ENCODE results near the gene ABHD17B. TPM values are rescaled to one million over a fixed set of nuclear protein-coding genes. Genes with fewer than 3 reads are reported as not detected.
"Not testable (repeated sequence)": the region's sequence is repeated elsewhere in the genome, so short reads cannot be mapped to it uniquely, and the experiment has no call there.

ABHD17B gene
- total RNA-seq, 4 donors from 2014 or later, result 11.5 to 67.2 (median 16.2) TPM

GRCh38 chr9:71904076-71904475 is 6.9 kb downstream of the ABHD17B start:
- intact Hi-C loops (cut with DNase I; ENCODE audit: low total_unique reads), result no loop called here
- H3K4me1 ChIP-seq, result no peaks in the 10 kb centered on the region
- H3K27ac ChIP-seq, result no peak overlapping the region
- no peak for DNase-seq
- TF ChIP-seq, protein P1, sequence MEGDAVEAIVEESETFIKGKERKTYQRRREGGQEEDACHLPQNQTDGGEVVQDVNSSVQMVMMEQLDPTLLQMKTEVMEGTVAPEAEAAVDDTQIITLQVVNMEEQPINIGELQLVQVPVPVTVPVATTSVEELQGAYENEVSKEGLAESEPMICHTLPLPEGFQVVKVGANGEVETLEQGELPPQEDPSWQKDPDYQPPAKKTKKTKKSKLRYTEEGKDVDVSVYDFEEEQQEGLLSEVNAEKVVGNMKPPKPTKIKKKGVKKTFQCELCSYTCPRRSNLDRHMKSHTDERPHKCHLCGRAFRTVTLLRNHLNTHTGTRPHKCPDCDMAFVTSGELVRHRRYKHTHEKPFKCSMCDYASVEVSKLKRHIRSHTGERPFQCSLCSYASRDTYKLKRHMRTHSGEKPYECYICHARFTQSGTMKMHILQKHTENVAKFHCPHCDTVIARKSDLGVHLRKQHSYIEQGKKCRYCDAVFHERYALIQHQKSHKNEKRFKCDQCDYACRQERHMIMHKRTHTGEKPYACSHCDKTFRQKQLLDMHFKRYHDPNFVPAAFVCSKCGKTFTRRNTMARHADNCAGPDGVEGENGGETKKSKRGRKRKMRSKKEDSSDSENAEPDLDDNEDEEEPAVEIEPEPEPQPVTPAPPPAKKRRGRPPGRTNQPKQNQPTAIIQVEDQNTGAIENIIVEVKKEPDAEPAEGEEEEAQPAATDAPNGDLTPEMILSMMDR (IDR thresholded peaks at IDR 0.05), result no peak
- no peak for TF ChIP-seq POLR2A (IDR thresholded peaks at IDR 0.05)
- H3K27me3 ChIP-seq, result no peaks in the 10 kb centered on the region
- H3K9me3 ChIP-seq, result no peaks in the 10 kb centered on the region
- H3K36me3 ChIP-seq, result no peaks in the 10 kb centered on the region
- no peak overlapping the region for H3K4me3 ChIP-seq

GRCh38 chr9:71901695-71902597 is 9.0 kb downstream of the ABHD17B start:
- Histone ChIP-seq H3K9me3 (no peaks in the 10 kb centered on the region), H3K4me1 (no peaks in the 10 kb centered on the region), H3K4me3 (no peak overlapping the region), H3K27me3 (no peaks in the 10 kb centered on the region), H3K36me3 (no peaks in the 10 kb centered on the region), H3K27ac (no peak overlapping the region)
- intact Hi-C loops (cut with DNase I; ENCODE audit: low total_unique reads), result no loop called here
- TF ChIP-seq, protein P1 (IDR thresholded peaks at IDR 0.05), result no peak
- no peak for TF ChIP-seq POLR2A (IDR thresholded peaks at IDR 0.05)
- no peak for DNase-seq

GRCh38 chr9:71898756-71899155 is 12.2 kb downstream of the ABHD17B start:
- H3K9me3 ChIP-seq; H3K4me1 ChIP-seq; intact Hi-C loops (cut with DNase I; ENCODE audit: low total_unique reads); DNase-seq; H3K27ac ChIP-seq; H3K4me3 ChIP-seq; H3K36me3 ChIP-seq; H3K27me3 ChIP-seq: not testable (repeated sequence)

DNA sequence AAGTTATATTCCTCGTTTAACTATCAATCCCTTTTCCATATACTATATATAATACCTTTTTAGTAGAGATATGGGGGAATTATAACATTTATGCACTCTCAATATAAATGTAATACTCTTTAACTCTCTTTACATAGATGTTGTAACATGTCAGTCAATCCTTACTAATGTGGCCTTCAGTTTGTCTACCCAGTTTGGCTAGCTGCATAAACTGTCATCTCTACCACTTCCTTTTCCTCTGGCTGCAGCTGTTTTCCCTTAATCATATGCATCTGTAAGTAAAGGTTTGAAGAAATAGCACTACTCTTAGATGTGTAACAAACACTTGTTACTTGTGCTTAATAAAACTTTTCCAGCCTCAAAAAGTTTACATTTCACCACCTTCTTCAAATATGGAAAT is 13.4 kb downstream of the ABHD17B start:
- H3K27me3 ChIP-seq, result no peaks in the 10 kb centered on the region
- TF ChIP-seq, protein P1 (IDR thresholded peaks at IDR 0.05), result no peak
- no peak for TF ChIP-seq POLR2A (IDR thresholded peaks at IDR 0.05)
- no peaks in the 10 kb centered on the region for H3K4me1 ChIP-seq
- no peak overlapping the region for H3K27ac ChIP-seq
- no peaks in the 10 kb centered on the region for H3K36me3 ChIP-seq
- H3K4me3 ChIP-seq, result no peak overlapping the region
- intact Hi-C loops (cut with DNase I; ENCODE audit: low total_unique reads), result no loop called here
- DNase-seq, result no peak
- H3K9me3 ChIP-seq, result no peaks in the 10 kb centered on the region

- Histone ChIP-seq H3K4me3 (no peak overlapping the region), H3K27me3 (no peaks in the 10 kb centered on the region), H3K9me3 (no peaks in the 10 kb centered on the region), H3K36me3 (no peaks in the 10 kb centered on the region), H3K4me1 (no peaks in the 10 kb centered on the region), H3K27ac (no peak overlapping the region)
- TF ChIP-seq POLR2A (IDR thresholded peaks at IDR 0.05), result no peak
- TF ChIP-seq, protein P1 (IDR thresholded peaks at IDR 0.05), result no peak
- intact Hi-C loops (cut with DNase I; ENCODE audit: low total_unique reads), result no loop called here
- no peak for DNase-seq
Measured at GRCh38 chr9:71896761-71897160, 14.2 kb downstream of the ABHD17B start.
